Stimulated activated CD4-positive, alpha-beta T cell treated with anti-CD3 and anti-CD28 coated beads, Interleukin-15, amount 100 ng/mL, for 1 hour (primary cell): Measurements from ENCODE around the gene CLSTN2.

ENCODE experiments used
- DNase-seq, 2 donors: peaks; one replicate each; pipeline ENCODE4 v3.0.0-alpha.2; 2020; ENCODE audit warnings: low read depth in 1 of 2, low spot score in 1 of 2

The CLSTN2 gene

GRCh38 chr3:140443073-140443472 is 508.1 kb downstream of the CLSTN2 start:
- no peak for DNase-seq

DNA sequence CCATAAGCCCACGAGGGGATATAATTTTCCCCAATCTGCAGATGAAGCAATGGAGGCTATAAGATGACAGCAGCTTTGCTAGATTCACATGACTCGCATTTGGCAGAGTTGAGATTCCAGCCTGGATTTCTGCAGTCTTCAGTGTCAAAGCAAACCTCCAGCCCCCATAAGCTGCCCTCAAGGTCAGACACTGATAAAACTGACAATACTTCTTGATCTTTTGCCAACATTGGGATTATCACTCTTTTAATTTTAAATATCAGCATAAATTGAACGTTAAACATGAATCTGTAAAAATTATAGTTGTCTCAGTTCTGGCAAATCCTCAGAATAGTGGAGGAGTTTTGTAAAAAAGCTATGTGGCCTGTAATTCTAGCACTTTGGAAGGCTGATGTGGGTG is 508.8 kb downstream of the CLSTN2 start:
- DNase-seq: no peak

GRCh38 chr3:140446734-140447133 is 511.7 kb downstream of the CLSTN2 start:
- no peak for DNase-seq

- no peak for DNase-seq
These were observed 512.2 kb downstream of the CLSTN2 start for GRCh38 chr3:140447136-140447535.

DNA sequence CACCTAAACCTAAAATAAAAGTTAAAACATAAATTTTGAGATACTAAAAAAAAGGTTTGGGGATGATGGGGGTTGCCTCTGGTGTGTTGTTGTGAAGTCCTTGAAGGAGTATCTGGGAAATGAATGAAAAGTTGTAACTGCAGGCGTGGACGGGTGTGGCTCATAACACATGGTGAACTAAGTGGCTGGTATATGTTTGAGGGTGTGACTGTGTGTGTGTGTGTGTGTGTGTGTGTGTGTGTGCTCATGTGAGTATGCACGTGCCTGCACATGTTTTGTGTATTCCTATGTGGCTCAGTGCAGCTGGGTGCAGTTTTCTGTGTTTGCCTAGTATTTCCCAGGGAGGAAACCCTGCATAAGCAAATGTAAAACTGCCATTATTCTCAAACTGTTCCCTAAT is 513.0 kb downstream of the CLSTN2 start:
- no peak for DNase-seq

DNA sequence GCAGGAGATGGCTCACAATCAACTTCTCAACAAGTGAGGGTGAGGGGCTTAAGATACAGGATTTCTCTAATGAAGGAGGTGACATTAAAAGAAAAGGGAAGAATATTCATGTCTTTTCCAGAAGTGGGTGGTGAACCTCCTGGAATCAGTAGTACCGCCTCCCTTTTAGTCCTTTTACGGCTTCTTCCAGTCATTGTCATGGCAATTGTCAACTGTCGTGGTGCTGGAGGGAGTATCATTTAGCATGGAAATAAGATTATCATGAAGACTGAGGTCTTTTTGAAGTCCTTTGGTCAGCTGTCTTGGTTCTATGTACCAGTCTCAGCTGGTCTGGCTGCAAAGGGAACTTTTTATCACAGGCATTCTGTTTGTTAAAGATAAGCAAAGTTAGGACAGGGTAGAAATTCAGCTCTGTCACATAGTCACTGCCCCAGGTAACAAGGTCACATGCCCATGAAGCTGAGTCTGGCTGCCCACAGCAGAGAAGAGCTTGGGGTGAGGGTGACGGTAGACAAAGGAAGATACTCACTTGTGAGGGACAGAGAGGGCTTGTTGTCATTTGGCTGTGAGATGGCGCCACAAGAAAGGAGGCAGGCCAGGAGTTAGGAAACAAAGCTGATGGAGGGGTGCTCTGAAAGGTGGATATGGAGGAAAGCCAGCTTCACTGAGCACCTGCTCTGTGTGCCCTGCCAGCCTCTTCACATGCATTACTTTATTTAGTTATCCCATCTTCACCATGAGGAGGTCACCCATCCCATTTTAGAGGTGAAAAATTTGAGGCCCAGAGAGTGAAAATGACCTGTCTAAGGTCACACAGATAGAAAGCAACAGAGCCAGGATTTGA is 514.6 kb downstream of the CLSTN2 start:
- no peak for DNase-seq

DNA sequence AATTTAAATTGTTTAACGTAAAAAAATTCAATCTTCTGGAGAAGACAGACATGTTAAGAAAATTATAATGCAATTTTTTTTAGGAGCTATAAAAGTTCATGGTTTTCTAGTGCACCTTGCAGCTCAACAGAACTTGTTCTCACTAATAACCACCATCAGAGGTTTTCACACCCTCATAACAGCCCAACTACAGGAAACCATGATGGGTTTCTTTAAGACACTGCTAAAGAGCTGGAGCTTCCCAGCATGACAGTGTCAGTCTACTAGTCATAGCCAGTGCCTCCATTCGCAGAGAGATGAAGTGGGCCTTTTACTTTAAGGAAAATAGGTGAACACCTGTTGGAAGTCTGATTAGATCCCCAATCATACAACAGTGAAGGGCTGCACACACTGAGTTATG is 518.8 kb downstream of the CLSTN2 start:
- DNase-seq: no peak

- no peak for DNase-seq
These were observed 520.7 kb downstream of the CLSTN2 start for GRCh38 chr3:140455521-140456214.

- no peak for DNase-seq
These were observed 522.0 kb downstream of the CLSTN2 start for GRCh38 chr3:140456974-140457373.

DNA sequence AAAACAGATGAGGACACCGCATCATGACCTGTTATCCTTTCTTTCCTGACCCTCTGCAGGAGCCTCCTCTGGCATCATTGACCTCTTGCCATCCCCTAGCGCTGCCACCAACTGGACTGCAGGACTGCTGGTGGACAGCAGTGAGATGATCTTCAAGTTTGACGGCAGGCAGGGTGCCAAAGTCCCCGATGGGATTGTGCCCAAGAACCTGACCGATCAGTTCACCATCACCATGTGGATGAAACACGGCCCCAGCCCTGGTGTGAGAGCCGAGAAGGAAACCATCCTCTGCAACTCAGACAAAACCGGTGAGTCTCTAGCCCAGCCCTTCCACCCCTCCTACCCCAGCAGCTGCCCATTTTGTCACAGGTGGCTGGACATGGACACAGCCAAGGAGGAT is 524.5 kb downstream of the CLSTN2 start:
- no peak for DNase-seq

GRCh38 chr3:140461250-140461649 is 526.3 kb downstream of the CLSTN2 start:
- DNase-seq: no peak

DNA sequence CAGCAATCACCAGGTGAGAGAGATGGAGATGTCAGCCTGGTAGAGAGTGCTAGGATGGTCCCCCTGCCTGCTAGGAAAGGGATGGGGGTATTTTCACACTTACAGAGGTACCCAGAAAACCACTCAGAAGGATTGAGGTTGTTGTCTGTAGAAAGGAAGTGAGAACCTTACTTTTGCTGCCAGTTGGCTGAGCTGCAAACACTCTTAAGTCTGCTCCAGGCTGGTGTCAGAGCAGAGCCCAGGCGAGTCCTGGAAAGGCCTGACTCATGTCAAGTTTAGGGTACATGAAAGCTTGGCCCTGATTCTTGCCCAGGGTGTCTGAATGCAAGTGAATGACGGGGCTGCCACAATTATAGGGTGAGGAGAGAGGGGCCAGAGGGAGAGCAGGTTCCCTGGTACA is 528.4 kb downstream of the CLSTN2 start:
- no peak for DNase-seq

GRCh38 chr3:140465988-140466387 is 531.0 kb downstream of the CLSTN2 start:
- no peak for DNase-seq

DNA sequence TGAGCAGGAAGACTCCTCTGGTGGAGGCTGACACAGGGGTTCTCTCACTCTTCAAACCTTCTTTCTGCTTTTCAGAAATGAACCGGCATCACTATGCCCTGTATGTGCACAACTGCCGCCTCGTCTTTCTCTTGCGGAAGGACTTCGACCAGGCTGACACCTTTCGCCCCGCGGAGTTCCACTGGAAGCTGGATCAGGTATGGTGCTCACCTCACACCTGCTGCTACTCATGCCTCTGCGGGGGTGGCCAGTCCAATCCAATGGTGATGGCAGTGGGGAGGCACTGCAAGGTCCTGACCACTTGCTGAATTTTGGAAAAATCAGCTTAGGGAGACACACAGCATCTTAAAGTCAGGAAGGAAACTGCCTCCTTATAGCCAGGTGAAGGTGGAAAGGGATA is 531.5 kb downstream of the CLSTN2 start:
- no peak for DNase-seq

- no peak for DNase-seq
These were observed 532.2 kb downstream of the CLSTN2 start for GRCh38 chr3:140467104-140467577.

- no peak for DNase-seq
These were observed 532.9 kb downstream of the CLSTN2 start for GRCh38 chr3:140467796-140468315.

DNA sequence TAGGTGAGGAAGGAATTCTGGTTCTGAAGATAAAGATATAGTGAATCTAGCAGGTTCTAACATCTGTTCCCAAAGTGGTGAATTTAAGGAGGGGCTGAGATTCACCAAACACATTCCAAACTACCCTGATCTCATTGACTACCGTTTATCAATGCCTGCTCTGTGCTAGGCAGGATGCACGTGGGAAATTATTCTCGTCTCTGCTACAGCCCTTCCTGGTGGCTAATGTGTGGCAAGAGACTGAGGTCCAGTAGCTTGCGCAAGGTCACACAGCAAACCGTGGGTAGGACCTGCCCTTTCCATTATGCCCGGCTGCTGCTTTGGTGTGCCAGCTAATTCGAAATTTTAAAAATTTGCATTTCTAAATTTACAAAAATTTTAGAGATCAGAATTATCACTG is 533.4 kb downstream of the CLSTN2 start:
- DNase-seq: no peak

- DNase-seq: no peak
These were observed 534.5 kb downstream of the CLSTN2 start for GRCh38 chr3:140469491-140469890.

- no peak for DNase-seq
These were observed 535.2 kb downstream of the CLSTN2 start for GRCh38 chr3:140470211-140470610.

GRCh38 chr3:140470962-140471361 is 536.0 kb downstream of the CLSTN2 start:
- DNase-seq: no peak

GRCh38 chr3:140472306-140473020 is 537.5 kb downstream of the CLSTN2 start:
- DNase-seq: no peak

GRCh38 chr3:140487566-140487965 is 552.6 kb downstream of the CLSTN2 start:
- DNase-seq: no peak
